H1 (cell line): ENCODE measurements around the gene TTLL5. TPM values are rescaled to one million over a fixed set of nuclear protein-coding genes. Genes with fewer than 3 reads are reported as not detected.

Experiments
- CTCF ChIA-PET: fragments of 300-600 bp; sonication (Branson Sonifier 250); formaldehyde crosslinking; loops from one replicate; lab custom pipeline; 2021; ENCODE audit not compliant: partially characterized antibody; lab: Charles Lee
- POLR2A ChIA-PET: fragments of 300-600 bp; sonication (Branson Sonifier 250); formaldehyde crosslinking; loops from one replicate; lab custom pipeline; 2021; ENCODE audit warnings: inconsistent platforms; ENCODE audit not compliant: partially characterized antibody; lab: Charles Lee
- DNase-seq, 2 experiments: peaks; one replicate each; pipeline versions ENCODE4 v3.0.0 to v3.0.0-alpha.2; 2010 to 2022; ENCODE audit warnings: low spot score in 2 of 2, low read depth in 1 of 2, mixed read lengths in 1 of 2
- FAIRE-seq: peaks from 2 replicates; lab custom pipeline; 2011; peaks lifted over from hg19 to GRCh38; lab: Jason Lieb, UNC
- H2AFZ ChIP-seq: 2 replicates; pipeline ENCODE4 v1.8.1; 2012; ENCODE audit warnings: low read length, inconsistent platforms
- H2AK5ac ChIP-seq: 2 replicates; pipeline ENCODE4 v1.6.1; 2013; ENCODE audit warnings: low read depth, low read length
- H2BK120ac ChIP-seq: replicated peaks from 2 replicates; pipeline ENCODE3; 2013; ENCODE audit warnings: low read depth, low read length, inconsistent platforms
- H2BK12ac ChIP-seq: 2 replicates; pipeline ENCODE4 v1.6.1; 2013; ENCODE audit warnings: low read depth, low read length
- H2BK15ac ChIP-seq: 2 replicates; pipeline ENCODE4 v1.6.1; 2013; ENCODE audit warnings: low read length
- H2BK20ac ChIP-seq: 2 replicates; pipeline ENCODE4 v1.6.1; 2013; ENCODE audit warnings: low read length
- H2BK5ac ChIP-seq: 2 replicates; pipeline ENCODE4 v1.6.1; 2013; ENCODE audit warnings: low read depth, low read length
- H3K14ac ChIP-seq: 2 replicates; pipeline ENCODE4 v1.6.1; 2013; ENCODE audit warnings: inconsistent platforms; ENCODE audit not compliant: insufficient read length
- H3K18ac ChIP-seq: 2 replicates; pipeline ENCODE4 v1.6.1; 2013; ENCODE audit warnings: low read length; ENCODE audit errors: extremely low read depth
- H3K23ac ChIP-seq: 2 replicates; pipeline ENCODE4 v1.6.1; 2013; ENCODE audit warnings: inconsistent platforms; ENCODE audit not compliant: insufficient read length
- H3K23me2 ChIP-seq: 2 replicates; pipeline ENCODE4 v1.6.1; 2013; ENCODE audit warnings: low read depth, low read length
- H3K27ac ChIP-seq: 2 replicates; pipeline ENCODE4 v1.6.1; 2011; ENCODE audit warnings: low read depth, low read length, inconsistent platforms
- H3K27me3 ChIP-seq, 4 experiments: replicated peaks in 1 of 4; 1 replicate in 1 of 4; 2 replicates in 3 of 4; pipeline versions ENCODE4 v1.6.1 to v1.8.1; 2011 to 2013; ENCODE audit warnings: low read length in 3 of 4, mild to moderate bottlenecking in 3 of 4, inconsistent platforms in 2 of 4, mixed read lengths in 2 of 4, moderate library complexity in 1 of 4; ENCODE audit not compliant: control insufficient read depth in 3 of 4, insufficient read depth in 3 of 4; ENCODE audit errors: extremely low read depth in 1 of 4
- H3K36me3 ChIP-seq, 4 experiments: 2 replicates each; pipeline versions ENCODE4 v1.6.1 to v1.8.1; 2011 to 2013; ENCODE audit warnings: mild to moderate bottlenecking in 4 of 4, low read length in 3 of 4, moderate library complexity in 2 of 4, control low read depth in 1 of 4, inconsistent platforms in 1 of 4; ENCODE audit not compliant: insufficient read depth in 4 of 4, control insufficient read depth in 2 of 4
- H3K4ac ChIP-seq: replicated peaks from 2 replicates; pipeline ENCODE3; 2013; ENCODE audit warnings: low read length, low read depth, mixed read lengths, inconsistent platforms; ENCODE audit not compliant: insufficient read length
- H3K4me1 ChIP-seq, 4 experiments: replicated peaks in 1 of 4; 1 replicate in 1 of 4; 2 replicates in 3 of 4; pipeline versions ENCODE4 v1.6.1 to v1.8.1; 2011 to 2013; ENCODE audit warnings: low read length in 3 of 4, inconsistent platforms in 2 of 4, mixed read lengths in 1 of 4; ENCODE audit not compliant: insufficient read depth in 4 of 4, control insufficient read depth in 3 of 4
- H3K4me2 ChIP-seq, 2 experiments: 2 replicates each; pipeline versions ENCODE4 v1.6.1 to v1.8.1; 2011 to 2013; ENCODE audit warnings: low read depth in 2 of 2, low read length in 2 of 2, control low read depth in 1 of 2, inconsistent platforms in 1 of 2, mild to moderate bottlenecking in 1 of 2; ENCODE audit not compliant: insufficient read depth in 1 of 2
- H3K4me3 ChIP-seq, 4 experiments: fragments of 200-600, 300-600 bp in 1 of 4; sonication (generic), shearing (Covaris generic), sonication (Bioruptor Twin) in 1 of 4; 2 replicates each; pipeline versions ENCODE4 v1.5.1 to v1.8.1; 2011 to 2016; ENCODE audit warnings: low read length in 4 of 4, low read depth in 3 of 4, control low read depth in 2 of 4, inconsistent platforms in 2 of 4, mild to moderate bottlenecking in 2 of 4, mixed read lengths in 1 of 4, moderate library complexity in 1 of 4; ENCODE audit not compliant: insufficient read depth in 2 of 4; ENCODE audit errors: extremely low read depth in 1 of 4
- H3K56ac ChIP-seq: replicated peaks from 2 replicates; pipeline ENCODE3; 2013; ENCODE audit warnings: low read depth, mild to moderate bottlenecking, mixed read lengths, low read length, inconsistent platforms; ENCODE audit not compliant: insufficient read length
- H3K79me1 ChIP-seq: 2 replicates; pipeline ENCODE4 v1.6.1; 2013; ENCODE audit warnings: low read depth, low read length, control low read depth
- H3K79me2 ChIP-seq, 2 experiments: 2 replicates each; pipeline versions ENCODE4 v1.6.1 to v1.8.1; 2012 to 2013; ENCODE audit warnings: low read length in 2 of 2, mild to moderate bottlenecking in 2 of 2, inconsistent platforms in 1 of 2; ENCODE audit not compliant: insufficient read depth in 2 of 2, control insufficient read depth in 1 of 2
- H3K9ac ChIP-seq, 4 experiments: replicated peaks in 1 of 4; 1 replicate in 1 of 4; 2 replicates in 3 of 4; pipeline versions ENCODE4 v1.6.1 to v1.8.1; 2011 to 2013; ENCODE audit warnings: low read depth in 3 of 4, low read length in 3 of 4, control low read depth in 2 of 4, mild to moderate bottlenecking in 2 of 4, moderate library complexity in 2 of 4, inconsistent platforms in 1 of 4; ENCODE audit errors: extremely low read depth in 1 of 4
- H3K9me3 ChIP-seq, 2 experiments: 2 replicates each; pipeline versions ENCODE4 v1.6.1 to v1.8.1; 2012 to 2013; ENCODE audit warnings: mild to moderate bottlenecking in 2 of 2, moderate library complexity in 2 of 2, control low read depth in 1 of 2, inconsistent platforms in 1 of 2, low read depth in 1 of 2, low read length in 1 of 2, mixed read lengths in 1 of 2; ENCODE audit not compliant: insufficient read depth in 2 of 2
- H4K20me1 ChIP-seq, 2 experiments: replicated peaks in 1 of 2; 2 replicates each; pipeline versions ENCODE3 to v1.8.1; 2011 to 2013; ENCODE audit warnings: inconsistent platforms in 2 of 2, low read length in 2 of 2, mild to moderate bottlenecking in 1 of 2; ENCODE audit not compliant: insufficient read depth in 2 of 2, control insufficient read depth in 1 of 2
- H4K5ac ChIP-seq: 2 replicates; pipeline ENCODE4 v1.6.1; 2013; ENCODE audit warnings: low read length, low read depth, mixed read lengths, inconsistent platforms; ENCODE audit not compliant: insufficient read length
- H4K8ac ChIP-seq: 2 replicates; pipeline ENCODE4 v1.8.0; 2013; ENCODE audit warnings: mild to moderate bottlenecking, moderate library complexity, low read length, inconsistent platforms; ENCODE audit not compliant: insufficient read depth; ENCODE audit errors: extremely low read depth
- H4K91ac ChIP-seq: replicated peaks from 2 replicates; pipeline ENCODE3; 2013; ENCODE audit warnings: low read length, mixed read lengths, inconsistent platforms; ENCODE audit not compliant: insufficient read length
- BACH1 ChIP-seq: IDR thresholded peaks from 2 replicates; pipeline ENCODE4 v1.6.1; 2012; ENCODE audit warnings: low read length, improper control_type of control experiment
- BCL11A ChIP-seq, 2 experiments: IDR thresholded peaks; one replicate each; pipeline ENCODE4 v1.6.1; 2011; ENCODE audit warnings: low read depth in 2 of 2, low read length in 2 of 2, mild to moderate bottlenecking in 2 of 2
- CBX8 ChIP-seq: fragments of 300-800, 300-1000 bp; sonication (generic); IDR thresholded peaks from 2 replicates; pipeline ENCODE4 v1.7.1; 2016; ENCODE audit warnings: low read depth, low read length, borderline replicate concordance
- CREB1 ChIP-seq: IDR thresholded peaks from 2 replicates; pipeline ENCODE4 v1.6.1; 2012; ENCODE audit warnings: inconsistent platforms
- EGR1 ChIP-seq: IDR thresholded peaks from 2 replicates; pipeline ENCODE4 v1.6.1; 2011; ENCODE audit warnings: low read depth, low read length, borderline replicate concordance
- HDAC6 ChIP-seq: IDR thresholded peaks from one replicate; pipeline ENCODE4 v1.7.1; 2012; ENCODE audit warnings: low read depth, mild to moderate bottlenecking, inconsistent platforms, low read length, moderate library complexity
- JUND ChIP-seq: IDR thresholded peaks from 2 replicates; pipeline ENCODE4 v1.6.1; 2011; ENCODE audit warnings: mild to moderate bottlenecking, improper control_type of control experiment, low read length
- KDM5A ChIP-seq: fragments of 200-600 bp; IDR thresholded peaks from 2 replicates; pipeline ENCODE4 v1.7.1; 2012; ENCODE audit warnings: mild to moderate bottlenecking, low read length, inconsistent platforms, mixed read lengths
- PHF8 ChIP-seq: fragments of 200-600 bp; sonication (generic); conservative IDR thresholded peaks from 2 replicates; pipeline ENCODE4 v1.7.1; 2012; ENCODE audit warnings: low read depth, mild to moderate bottlenecking, inconsistent platforms, low read length, moderate library complexity
- RBBP5 ChIP-seq: IDR thresholded peaks from 2 replicates; pipeline ENCODE4 v1.7.1; 2012; ENCODE audit warnings: low read depth, mild to moderate bottlenecking, inconsistent platforms, low read length, moderate library complexity, borderline replicate concordance
- RNF2 ChIP-seq: fragments of 200-900, 300-1000 bp; sonication (generic); IDR thresholded peaks from 2 replicates; pipeline ENCODE4 v1.7.1; 2016; ENCODE audit warnings: borderline replicate concordance, low read depth, mild to moderate bottlenecking, antibody characterized with exemption, low read length; ENCODE audit not compliant: poor library complexity, severe bottlenecking; ENCODE audit errors: missing control alignments
- SRF ChIP-seq: IDR thresholded peaks from 2 replicates; pipeline ENCODE4 v1.6.1; 2011; ENCODE audit warnings: mild to moderate bottlenecking, low read depth, low read length, moderate library complexity
- TAF1 ChIP-seq: IDR thresholded peaks from 2 replicates; pipeline ENCODE4 v1.6.1; 2011; ENCODE audit warnings: mild to moderate bottlenecking, low read depth, low read length
- YY1 ChIP-seq: IDR thresholded peaks from 2 replicates; pipeline ENCODE4 v1.6.1; 2011; ENCODE audit warnings: low read depth, mild to moderate bottlenecking, low read length
- WGBS, 2 experiments: shearing (Covaris generic) in 1 of 2; methylation state at CpG; one replicate each; pipeline versions ENCODE4 v1.1.6 to v1.1.7; 2013 to 2015; ENCODE audit warnings: low lambda C conversion rate in 2 of 2, mixed read lengths in 2 of 2, inconsistent platforms in 1 of 2, low coverage in 1 of 2, missing lambda C conversion rate in 1 of 2; ENCODE audit not compliant: insufficient replicate concordance in 2 of 2, insufficient coverage in 1 of 2, insufficient read length in 1 of 2; ENCODE audit errors: extremely low coverage in 1 of 2, missing lambda C conversion rate in 1 of 2; 5-methylcytosine and 5-hydroxymethylcytosine counted together
- polyA plus RNA-seq, 7 experiments: library from polyadenylated mRNA; depleted of rRNA in 3 of 7; stranded (reverse) in 5 of 7; unstranded in 2 of 7; fragments of >200 nt in 5 of 7; fragments of 200-250 nt in 2 of 7; gene quantifications; 1 replicate in 5 of 7; 2 replicates in 1 of 7; 4 replicates in 1 of 7; pipeline versions ENCODE4 v1.2.1 to v1.2.3, GENCODE V29; 2011 to 2013; ENCODE audit warnings: missing spikeins in 2 of 7, mixed read lengths in 2 of 7
- total RNA-seq: library from RNA; stranded (reverse); fragmentation: NEBNext Ultra II Directional; extraction: Animal tissue kit (Norgen Biotek cat#: 25700); gene quantifications from 2 replicates; pipeline ENCODE4 v1.2.1, GENCODE V29; 2021
- TF ChIP-seq, protein P1 (sequence below): IDR thresholded peaks from 2 replicates; pipeline ENCODE4 v1.6.1; 2012; ENCODE audit warnings: inconsistent platforms

The TTLL5 gene
- total and polyA plus RNA-seq, 2 of the 8 experiments (the other 6 are each of a cell fraction or from before 2014, with no cell fraction given), result 16.1 to 45.9 TPM

GRCh38 chr14:75690010-75690409, 29.0 kb downstream of the TTLL5 start:
- Histone ChIP-seq H2BK15ac (no peak overlapping the region), H2BK5ac (no peak overlapping the region), H3K36me3 (peaks cover 6 to 42% (median 19%) of the 10 kb centered on the region in 4 experiments; a peak in 6 of 8 replicates), H4K20me1 (no peaks in the 10 kb centered on the region), H3K4me3 (no peak overlapping the region), H3K4ac (no peak overlapping the region), H3K23ac (no peak overlapping the region), H2BK12ac (no peak overlapping the region), H3K9me3 (peaks cover 0 to 2% of the 10 kb centered on the region in 2 experiments; a peak in 1 of 4 replicates), H3K79me2 (no peaks in the 10 kb centered on the region), H3K79me1 (no peaks in the 10 kb centered on the region), H3K27me3 (no peaks in the 10 kb centered on the region), H3K4me2 (no peak overlapping the region), H3K9ac (no peak overlapping the region), H3K14ac (no peak overlapping the region), H3K27ac (no peak overlapping the region), H3K23me2 (no peaks in the 10 kb centered on the region), H3K4me1 (no peaks in the 10 kb centered on the region), H4K5ac (no peak overlapping the region), H3K18ac (no peak overlapping the region), H2AFZ (no peak overlapping the region), H4K8ac (no peak overlapping the region), H2BK20ac (no peak overlapping the region), H4K91ac (no peak overlapping the region), H2AK5ac (no peak overlapping the region), H3K56ac (no peak overlapping the region), H2BK120ac (no peak overlapping the region)
- DNase-seq (no peak), FAIRE-seq (no peak)
- ChIA-PET POLR2A (no interaction called here), CTCF (interaction anchor here (0.6 to 2.6 kb wide), 3 partner anchors 18 to 192 kb away, joined by 3 to 12 read pairs (median 4); no protein-coding TSS in a partner anchor)
- 99% methylated on average over 7 of the region's 7 CpGs; no CpG with 5 or more reads in 1 of the 2 experiments for WGBS, 2 experiments
- TF ChIP-seq, protein P1, sequence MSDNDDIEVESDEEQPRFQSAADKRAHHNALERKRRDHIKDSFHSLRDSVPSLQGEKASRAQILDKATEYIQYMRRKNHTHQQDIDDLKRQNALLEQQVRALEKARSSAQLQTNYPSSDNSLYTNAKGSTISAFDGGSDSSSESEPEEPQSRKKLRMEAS, result no peak
- TF ChIP-seq CBX8 (no peak), RNF2 (no peak), HDAC6 (no peak), YY1 (no peak), JUND (no peak), EGR1 (no peak), KDM5A (no peak), CREB1 (no peak), BCL11A (IDR thresholded peaks at IDR 0.05; ENCODE audit: low read depth in 2 of 2, low read length in 2 of 2) (no peak), BACH1 (no peak), TAF1 (no peak), SRF (no peak), RBBP5 (no peak), PHF8 (no peak)
